ENCODE results near the gene GNAT1.

The GNAT1 gene

GRCh38 chr3:50189274-50189673, 2.1 kb upstream of the GNAT1 start:
- peak; percentile 85 to 96 for TF ChIP-seq CTCF (IDR thresholded peaks at IDR 0.05)
- Histone ChIP-seq H3K27me3 (peaks cover 2 to 26% of the 10 kb centered on the region in 2 donors), H3K4me3 (no peak overlapping the region), H3K36me3 (peaks cover 0 to 40% (median 22%) of the 10 kb centered on the region in 3 donors), H3K9me3 (no peaks in the 10 kb centered on the region), H3K27ac (no peak overlapping the region), H3K4me1 (peaks cover 0 to 22% (median 16%) of the 10 kb centered on the region in 4 donors)
- intact Hi-C loops (cut with DNase I; ENCODE audit: low total_unique reads) = loop anchor here (1.0 kb wide), 1 partner anchor 68 kb away; no protein-coding TSS in a partner anchor
- peak; percentile 75 to 89 for DNase-seq

- TF ChIP-seq CTCF (IDR thresholded peaks at IDR 0.05) = no peak
- peaks cover 2 to 31% of the 10 kb centered on the region in 2 donors for H3K27me3 ChIP-seq
- DNase-seq = no peak
- no peak overlapping the region for H3K4me3 ChIP-seq
- H3K36me3 ChIP-seq = peaks cover 0 to 32% (median 15%) of the 10 kb centered on the region in 3 donors
- intact Hi-C loops (cut with DNase I; ENCODE audit: low total_unique reads) = loop anchor here (1.0 kb wide), 1 partner anchor 69 kb away; no protein-coding TSS in a partner anchor
- H3K9me3 ChIP-seq = no peaks in the 10 kb centered on the region
- H3K27ac ChIP-seq = no peak overlapping the region
- H3K4me1 ChIP-seq = peaks cover 0 to 28% (median 19%) of the 10 kb centered on the region in 4 donors
These were observed 1.4 kb upstream of the GNAT1 start for GRCh38 chr3:50189989-50190388.

DNA sequence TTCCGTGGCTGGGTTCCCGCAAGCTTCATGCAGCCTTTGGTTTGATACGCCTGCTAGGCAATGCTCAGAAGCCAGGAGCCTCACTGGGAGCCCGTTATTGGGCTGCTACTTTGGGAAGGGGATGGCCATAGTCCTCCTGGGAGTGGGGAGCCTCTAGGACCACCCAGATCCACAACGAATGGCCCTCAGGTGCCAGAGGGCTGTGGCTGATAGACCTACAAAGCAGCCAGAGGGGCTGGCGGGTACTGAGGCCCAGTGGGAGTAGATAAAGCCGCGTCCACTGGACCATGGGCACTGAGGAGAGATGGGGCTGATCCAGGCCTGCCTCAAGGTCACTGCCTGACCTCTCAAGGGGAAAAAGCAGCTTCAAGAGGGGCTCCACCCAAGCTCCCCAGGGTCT, 714 bp downstream of the GNAT1 start:
- Histone ChIP-seq H3K4me3 (no peak overlapping the region), H3K4me1 (peaks cover 0 to 28% (median 19%) of the 10 kb centered on the region in 4 donors), H3K27ac (no peak overlapping the region), H3K9me3 (no peaks in the 10 kb centered on the region), H3K27me3 (peaks cover 2 to 41% of the 10 kb centered on the region in 2 donors), H3K36me3 (peaks cover 0 to 13% (median 0%) of the 10 kb centered on the region in 3 donors)
- no peak for DNase-seq
- no peak for TF ChIP-seq CTCF (IDR thresholded peaks at IDR 0.05)
- intact Hi-C loops (cut with DNase I; ENCODE audit: low total_unique reads) = loop anchor here (2.0 kb wide), 1 partner anchor 81 kb away; no protein-coding TSS in a partner anchor

GRCh38 chr3:50192689-50193141, 1.3 kb downstream of the GNAT1 start:
- Histone ChIP-seq H3K4me1 (peaks cover 0 to 28% (median 19%) of the 10 kb centered on the region in 4 donors), H3K9me3 (no peaks in the 10 kb centered on the region), H3K4me3 (no peak overlapping the region), H3K27me3 (peaks cover 2 to 41% of the 10 kb centered on the region in 2 donors), H3K27ac (no peak overlapping the region), H3K36me3 (peaks cover 0 to 9% (median 0%) of the 10 kb centered on the region in 3 donors)
- TF ChIP-seq CTCF (IDR thresholded peaks at IDR 0.05) = peak; percentile 89 to 96
- intact Hi-C loops (cut with DNase I; ENCODE audit: low total_unique reads) = loop anchor here (2.0 kb wide), 1 partner anchor 80 kb away; no protein-coding TSS in a partner anchor
- peak; percentile 62 to 79 for DNase-seq

GRCh38 chr3:50193286-50193685, 1.9 kb downstream of the GNAT1 start:
- TF ChIP-seq CTCF (IDR thresholded peaks at IDR 0.05) = no peak
- no peaks in the 10 kb centered on the region for H3K9me3 ChIP-seq
- peaks cover 0 to 28% (median 19%) of the 10 kb centered on the region in 4 donors for H3K4me1 ChIP-seq
- no peak for DNase-seq
- no peak overlapping the region for H3K4me3 ChIP-seq
- intact Hi-C loops (cut with DNase I; ENCODE audit: low total_unique reads) = loop anchor here (2.0 kb wide), 1 partner anchor 80 kb away; no protein-coding TSS in a partner anchor
- H3K27me3 ChIP-seq = peaks cover 2 to 47% of the 10 kb centered on the region in 2 donors
- no peak overlapping the region for H3K27ac ChIP-seq
- peaks cover 0 to 3% (median 0%) of the 10 kb centered on the region in 3 donors for H3K36me3 ChIP-seq
